GM10266 (cell line): Measurements from ENCODE around the gene PDAP1.
"Not testable (repeated sequence)": the region's sequence is repeated elsewhere in the genome, so short reads cannot be mapped to it uniquely, and the experiment has no call there.

Source experiments
- DNase-seq: peaks from one replicate; pipeline ENCODE4 v3.0.0; 2012; ENCODE audit errors: extremely low spot score
- CTCF ChIP-seq: IDR thresholded peaks from 2 replicates; pipeline ENCODE4 v1.5.1; 2012; ENCODE audit warnings: mild to moderate bottlenecking, low read depth; ENCODE audit not compliant: control insufficient read depth, insufficient read depth; ENCODE audit errors: missing control alignments

The PDAP1 gene

GRCh38 chr7:99415513-99416127 lies 7.2 kb upstream of the PDAP1 start:
- not testable (repeated sequence) for DNase-seq
- TF ChIP-seq CTCF: peak; percentile 43

- DNase-seq: no peak
These were observed 2.2 kb upstream of the PDAP1 start for GRCh38 chr7:99410635-99411034.

GRCh38 chr7:99409806-99410205 lies 1.4 kb upstream of the PDAP1 start:
- no peak for TF ChIP-seq CTCF
- DNase-seq: no peak

More at GRCh38 chr7:99410635-99411034, 2.2 kb upstream of the PDAP1 start:
- TF ChIP-seq CTCF: no peak

GRCh38 chr7:99409192-99409572 lies 785 bp upstream of the PDAP1 start:
- no peak for TF ChIP-seq CTCF
- no peak for DNase-seq

GRCh38 chr7:99407872-99408378 lies 472 bp downstream of the PDAP1 start:
- no peak for DNase-seq

GRCh38 chr7:99406557-99406956 lies 1.8 kb downstream of the PDAP1 start:
- no peak for TF ChIP-seq CTCF
- DNase-seq: no peak

More at GRCh38 chr7:99407872-99408378, 472 bp downstream of the PDAP1 start:
- no peak for TF ChIP-seq CTCF

GRCh38 chr7:99404977-99405320 lies 3.4 kb downstream of the PDAP1 start:
- no peak for TF ChIP-seq CTCF

More at GRCh38 chr7:99404977-99405320, 3.4 kb downstream of the PDAP1 start:
- no peak for DNase-seq
